HG03060 (cell line): Measurements from ENCODE around the gene RIOK3.
A peak's percentile ranks its signal among the peaks of the same experiment; 100 is the strongest.
"Not testable (repeated sequence)": the region's sequence is repeated elsewhere in the genome, so short reads cannot be mapped to it uniquely, and the experiment has no call there.

Experiments
- ATAC-seq: cut with Tn5 transposase; IDR thresholded peaks from one replicate; pipeline ENCODE4 v1.9.1; 2021; ENCODE audit warnings: low read depth, moderate number of reproducible peaks; ENCODE audit not compliant: unreplicated experiment

Gene RIOK3

GRCh38 chr18:23452728-23453679, at the start of gene RIOK3:
Gene RIOK3 (plus strand): TSS chr18:23453287. CDS start chr18:23453440, 153 bp downstream.
- ATAC-seq: peak; percentile 94

GRCh38 chr18:23403310-23403709, 49.8 kb upstream of the RIOK3 start:
- ATAC-seq: no peak

GRCh38 chr18:23405636-23406035, 47.5 kb upstream of the RIOK3 start:
- ATAC-seq: no peak

GRCh38 chr18:23406271-23406787, 46.8 kb upstream of the RIOK3 start:
- no peak for ATAC-seq

GRCh38 chr18:23412351-23412964, 40.6 kb upstream of the RIOK3 start:
- no peak for ATAC-seq

GRCh38 chr18:23415515-23415914, 37.6 kb upstream of the RIOK3 start:
- no peak for ATAC-seq

GRCh38 chr18:23416298-23416697, 36.8 kb upstream of the RIOK3 start:
- ATAC-seq: no peak

- no peak for ATAC-seq
Measured at GRCh38 chr18:23421277-23421676, 31.8 kb upstream of the RIOK3 start.

- ATAC-seq: peak; percentile 79
Measured at GRCh38 chr18:23422751-23423418, 30.2 kb upstream of the RIOK3 start.

GRCh38 chr18:23424616-23425015, 28.5 kb upstream of the RIOK3 start:
- ATAC-seq: no peak

GRCh38 chr18:23428821-23429220, 24.3 kb upstream of the RIOK3 start:
- ATAC-seq: no peak

- not testable (repeated sequence) for ATAC-seq
Measured at GRCh38 chr18:23429538-23429937, 23.5 kb upstream of the RIOK3 start.

- no peak for ATAC-seq
Measured at GRCh38 chr18:23433360-23433759, 19.7 kb upstream of the RIOK3 start.

- no peak for ATAC-seq
Measured at GRCh38 chr18:23437357-23438045, 15.6 kb upstream of the RIOK3 start.

- no peak for ATAC-seq
Measured at GRCh38 chr18:23438046-23438377, 15.1 kb upstream of the RIOK3 start.

GRCh38 chr18:23438608-23439366, 14.3 kb upstream of the RIOK3 start:
- ATAC-seq: no peak

GRCh38 chr18:23440131-23440530, 13.0 kb upstream of the RIOK3 start:
- no peak for ATAC-seq

- no peak for ATAC-seq
Measured at GRCh38 chr18:23442958-23443357, 10.1 kb upstream of the RIOK3 start.

GRCh38 chr18:23448291-23448690, 4.8 kb upstream of the RIOK3 start:
- ATAC-seq: no peak

GRCh38 chr18:23450022-23450421, 3.1 kb upstream of the RIOK3 start:
- no peak for ATAC-seq
